ENCODE measurements around the gene PPP4R4. TPM values are rescaled to one million over a fixed set of nuclear protein-coding genes. Genes with fewer than 3 reads are reported as not detected.

PPP4R4 gene
- total and polyA plus RNA-seq, 12 donors: 0.08 to 6.2 (median 0.55) TPM

GRCh38 chr14:94142247-94142646, 31.9 kb upstream of the PPP4R4 start:
- intact Hi-C loops (cut with DNase I): no loop called here
- H3K27ac ChIP-seq: no peak overlapping the region
- H3K4me3 ChIP-seq: no peak overlapping the region
- TF ChIP-seq POLR2A (IDR thresholded peaks at IDR 0.05) (no peak), CTCF (IDR thresholded peaks at IDR 0.05) (no peak)
- no peaks in the 10 kb centered on the region for H3K36me3 ChIP-seq (replicated peaks in 1 of 2)
- WGBS, 4 donors: 68 to 82% (median 75%) methylated on average over 3 of the region's 3 CpGs
- H3K4me1 ChIP-seq (replicated peaks in 1 of 2): no peaks in the 10 kb centered on the region
- DNase-seq: no peak
- H3K9me3 ChIP-seq (replicated peaks in 1 of 3): no peaks in the 10 kb centered on the region
- no peaks in the 10 kb centered on the region for H3K27me3 ChIP-seq

GRCh38 chr14:94142836-94143235, 31.3 kb upstream of the PPP4R4 start:
- no peak overlapping the region for H3K27ac ChIP-seq
- H3K36me3 ChIP-seq (replicated peaks in 1 of 2): no peaks in the 10 kb centered on the region
- no peaks in the 10 kb centered on the region for H3K27me3 ChIP-seq
- intact Hi-C loops (cut with DNase I): no loop called here
- H3K4me3 ChIP-seq: no peak overlapping the region
- WGBS, 4 donors: 70 to 93% (median 79%) methylated on average over 1 of the region's 1 CpG
- DNase-seq: no peak
- no peaks in the 10 kb centered on the region for H3K9me3 ChIP-seq (replicated peaks in 1 of 3)
- H3K4me1 ChIP-seq (replicated peaks in 1 of 2): no peaks in the 10 kb centered on the region
- TF ChIP-seq POLR2A (IDR thresholded peaks at IDR 0.05) (no peak), CTCF (IDR thresholded peaks at IDR 0.05) (no peak)

- Histone ChIP-seq H3K4me3 (no peak overlapping the region), H3K27me3 (no peaks in the 10 kb centered on the region), H3K27ac (no peak overlapping the region), H3K9me3 (replicated peaks in 1 of 3) (no peaks in the 10 kb centered on the region), H3K4me1 (replicated peaks in 1 of 2) (no peaks in the 10 kb centered on the region), H3K36me3 (replicated peaks in 1 of 2) (no peaks in the 10 kb centered on the region)
- no peak for TF ChIP-seq POLR2A (IDR thresholded peaks at IDR 0.05)
- peak in 2 of 6 experiments; percentile 9 to 18 for TF ChIP-seq CTCF (IDR thresholded peaks at IDR 0.05)
- DNase-seq: no peak
- WGBS, 4 donors: 74 to 88% (median 84%) methylated on average over 3 of the region's 3 CpGs
- intact Hi-C loops (cut with DNase I): no loop called here
Measured at GRCh38 chr14:94143239-94143638, 30.9 kb upstream of the PPP4R4 start.

GRCh38 chr14:94143711-94144110, 30.4 kb upstream of the PPP4R4 start:
- Histone ChIP-seq H3K27me3 (no peaks in the 10 kb centered on the region), H3K27ac (no peak overlapping the region), H3K4me1 (replicated peaks in 1 of 2) (no peaks in the 10 kb centered on the region), H3K36me3 (replicated peaks in 1 of 2) (no peaks in the 10 kb centered on the region), H3K9me3 (replicated peaks in 1 of 3) (no peaks in the 10 kb centered on the region), H3K4me3 (no peak overlapping the region)
- no peak for DNase-seq
- WGBS, 4 donors: 77 to 92% (median 83%) methylated on average over 4 of the region's 4 CpGs
- intact Hi-C loops (cut with DNase I): no loop called here
- no peak for TF ChIP-seq POLR2A (IDR thresholded peaks at IDR 0.05)
- no peak for TF ChIP-seq CTCF (IDR thresholded peaks at IDR 0.05)
